ENCODE results near the gene PLCL1. TPM values are rescaled to one million over a fixed set of nuclear protein-coding genes. Genes with fewer than 3 reads are reported as not detected.

Gene PLCL1
- total and polyA plus RNA-seq, 5 experiments from 2014 or later: 3.0 to 8.8 (median 4.8) TPM

DNA sequence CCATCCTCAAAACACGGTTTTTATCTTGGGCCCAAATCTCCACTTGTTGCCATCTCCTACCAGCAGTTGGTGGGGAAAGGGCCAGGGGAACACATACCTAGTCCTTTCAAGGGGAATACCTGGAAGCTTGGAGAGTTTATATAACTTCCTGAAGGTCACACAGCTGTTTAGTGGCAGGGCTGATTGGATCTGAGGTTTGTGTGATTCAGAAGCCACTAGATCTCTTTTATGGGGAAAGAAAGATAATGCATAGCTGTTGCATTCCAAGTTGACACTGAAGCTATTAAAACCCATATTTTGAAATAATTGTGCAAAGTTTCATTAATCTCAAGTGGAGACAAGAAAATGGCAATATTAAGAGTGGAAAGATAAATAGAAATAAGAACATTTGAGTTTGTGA is 134.2 kb downstream of the PLCL1 start:
- no peak for DNase-seq
- no peaks in the 10 kb centered on the region for H3K27me3 Mint-ChIP-seq
- POLR2A ChIA-PET: no interaction called here
- peaks cover 0 to 4% (median 0%) of the 10 kb centered on the region in 9 donors for H3K9me3 Mint-ChIP-seq
- ATAC-seq: no peak
- H3K27ac Mint-ChIP-seq: no peak overlapping the region
- H3K4me1 Mint-ChIP-seq: peaks cover 1 to 37% (median 24%) of the 10 kb centered on the region in 4 donors
- no peak overlapping the region for H3K4me3 Mint-ChIP-seq
- H3K36me3 Mint-ChIP-seq: no peaks in the 10 kb centered on the region

DNA sequence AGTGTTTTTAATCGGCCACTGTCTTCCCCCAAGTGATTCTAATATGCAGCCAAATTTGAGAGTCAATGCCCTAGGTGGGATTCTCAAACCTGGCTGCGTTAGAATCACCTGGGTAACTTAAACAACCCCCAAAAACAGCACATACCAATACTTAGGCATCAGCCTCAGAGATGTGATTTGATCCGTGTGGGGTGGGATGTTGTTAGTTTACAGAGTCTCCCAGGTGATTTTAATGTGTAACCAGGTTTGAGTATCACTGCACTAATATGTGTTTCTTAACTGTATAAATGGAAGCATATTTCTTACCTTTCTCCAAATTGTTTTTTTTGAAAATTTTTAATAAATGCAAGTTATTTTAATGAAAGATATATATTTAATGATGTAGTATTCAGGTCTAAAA is 135.4 kb downstream of the PLCL1 start:
- Mint-ChIP-seq H3K36me3 (no peaks in the 10 kb centered on the region), H3K4me3 (no peak overlapping the region), H3K27me3 (no peaks in the 10 kb centered on the region), H3K4me1 (peaks cover 3 to 36% (median 23%) of the 10 kb centered on the region in 4 donors), H3K9me3 (peaks cover 0 to 4% (median 0%) of the 10 kb centered on the region in 9 donors), H3K27ac (no peak overlapping the region)
- ATAC-seq: no peak
- DNase-seq: no peak
- POLR2A ChIA-PET: no interaction called here

DNA sequence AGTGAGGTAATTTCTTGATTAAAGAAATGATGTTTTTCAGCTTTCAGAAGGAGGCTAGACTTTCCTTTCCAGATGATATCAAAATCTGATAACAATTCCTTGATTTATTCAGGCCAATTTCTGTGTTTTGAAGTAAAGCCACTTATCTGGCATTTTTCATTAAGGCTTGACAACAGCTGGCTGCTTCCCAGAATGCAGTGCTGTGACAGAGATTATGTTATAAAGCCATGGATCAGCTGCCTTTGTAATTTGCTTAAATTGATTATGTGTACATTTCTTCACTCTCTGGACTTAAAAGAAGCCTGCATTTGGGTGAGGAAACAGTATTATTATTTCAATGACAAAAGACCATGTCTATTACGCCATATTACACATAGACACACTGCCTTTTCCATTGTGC is 136.0 kb downstream of the PLCL1 start:
- H3K9me3 Mint-ChIP-seq: peaks cover 0 to 4% (median 0%) of the 10 kb centered on the region in 9 donors
- no peaks in the 10 kb centered on the region for H3K27me3 Mint-ChIP-seq
- no peaks in the 10 kb centered on the region for H3K36me3 Mint-ChIP-seq
- no peak for ATAC-seq
- no peak overlapping the region for H3K4me3 Mint-ChIP-seq
- H3K27ac Mint-ChIP-seq: no peak overlapping the region
- POLR2A ChIA-PET: no interaction called here
- H3K4me1 Mint-ChIP-seq: peaks cover 3 to 31% (median 20%) of the 10 kb centered on the region in 4 donors
- no peak for DNase-seq

DNA sequence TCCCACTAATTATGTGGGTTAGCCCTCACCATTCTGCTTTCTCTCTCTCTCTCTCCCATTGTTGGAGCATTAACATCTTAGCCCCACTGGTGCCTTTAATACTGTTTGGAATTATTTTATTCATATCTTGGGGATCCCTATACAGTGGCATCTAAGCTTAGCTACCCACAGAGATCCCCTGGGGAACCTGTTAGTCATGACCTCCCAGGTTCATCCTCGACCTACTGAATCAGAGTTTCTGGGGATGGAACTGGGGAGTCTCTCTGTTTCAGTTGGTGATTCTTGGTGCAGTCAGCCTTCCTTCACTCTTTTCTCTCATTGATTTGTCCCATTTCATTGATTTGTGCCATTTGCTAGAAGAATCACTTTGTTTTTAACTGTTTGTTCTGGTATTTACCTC is 137.3 kb downstream of the PLCL1 start:
- POLR2A ChIA-PET: no interaction called here
- no peaks in the 10 kb centered on the region for H3K36me3 Mint-ChIP-seq
- H3K4me1 Mint-ChIP-seq: peaks cover 3 to 31% (median 20%) of the 10 kb centered on the region in 4 donors
- H3K4me3 Mint-ChIP-seq: no peak overlapping the region
- ATAC-seq (no peak), DNase-seq (no peak)
- peaks cover 0 to 4% (median 0%) of the 10 kb centered on the region in 9 donors for H3K9me3 Mint-ChIP-seq
- H3K27ac Mint-ChIP-seq: no peak overlapping the region
- H3K27me3 Mint-ChIP-seq: no peaks in the 10 kb centered on the region

DNA sequence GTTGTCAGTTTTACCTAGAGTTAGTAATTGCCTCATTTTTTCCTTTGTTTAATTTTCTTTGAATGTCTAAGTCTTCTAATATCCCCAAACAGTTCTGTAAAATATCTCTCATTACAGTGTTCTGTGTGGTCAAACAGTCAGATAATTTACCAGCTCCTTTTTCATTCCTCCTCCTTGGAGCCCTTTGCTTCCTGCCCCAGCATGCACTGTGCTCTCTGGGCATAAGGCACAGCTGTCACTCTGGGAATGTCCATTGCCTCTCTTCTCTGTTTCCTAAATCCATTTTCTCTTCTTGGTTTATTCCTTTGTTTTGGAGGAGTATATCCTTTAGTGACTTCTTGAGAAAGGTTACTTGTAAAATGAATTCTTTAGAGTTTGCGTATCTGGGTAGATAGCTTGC is 139.3 kb downstream of the PLCL1 start:
- POLR2A ChIA-PET: interaction anchor here (0.7 kb wide), 1 partner anchor 20 kb away, joined by 3 read pairs; no protein-coding TSS in a partner anchor

DNA sequence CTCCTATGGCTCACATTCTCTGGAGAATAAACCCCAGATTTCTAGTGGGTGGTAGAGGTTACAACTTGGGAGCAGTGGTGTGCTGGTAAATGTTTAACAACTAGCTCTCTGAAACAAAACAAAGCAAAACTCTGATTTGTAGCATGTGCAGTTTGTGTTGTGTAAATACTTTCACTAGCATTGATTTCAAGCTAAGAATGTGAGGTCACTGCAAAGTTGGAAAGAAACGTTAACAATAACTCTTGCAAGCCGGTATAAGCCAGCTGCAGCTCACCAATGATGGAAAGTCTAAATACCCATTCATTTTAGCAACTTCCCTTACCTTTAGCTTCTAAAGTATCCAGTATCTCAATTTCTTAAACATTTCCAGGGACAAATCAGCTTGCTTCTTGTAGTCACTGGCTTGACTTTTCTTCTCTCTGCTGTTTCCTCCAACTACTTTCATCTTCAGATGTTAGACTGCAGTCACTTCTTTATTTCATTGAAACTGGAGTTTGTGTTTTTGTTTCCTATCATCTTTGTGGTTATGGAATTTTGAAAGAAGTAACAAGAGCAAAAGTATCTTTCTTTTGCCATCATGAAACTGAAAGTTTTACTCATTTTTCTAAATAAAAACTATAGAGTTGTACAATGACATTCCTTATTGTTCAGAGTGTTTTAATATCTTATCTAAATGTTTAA is 140.2 kb downstream of the PLCL1 start:
- ATAC-seq (no peak), DNase-seq (no peak)
- peaks cover 11 to 45% (median 24%) of the 10 kb centered on the region in 4 donors for H3K4me1 Mint-ChIP-seq
- peak overlapping the region in 1 of 10 donors; percentile 40 for H3K4me3 Mint-ChIP-seq
- H3K27me3 Mint-ChIP-seq: no peaks in the 10 kb centered on the region
- H3K36me3 Mint-ChIP-seq: no peaks in the 10 kb centered on the region
- no peak overlapping the region for H3K27ac Mint-ChIP-seq
- POLR2A ChIA-PET: no interaction called here
- peaks cover 0 to 1% (median 0%) of the 10 kb centered on the region in 9 donors for H3K9me3 Mint-ChIP-seq

More for the DNA sequence above, 139.3 kb downstream of the PLCL1 start:
- ATAC-seq (no peak), DNase-seq (no peak)
- Mint-ChIP-seq H3K4me3 (no peak overlapping the region), H3K9me3 (peaks cover 0 to 1% (median 0%) of the 10 kb centered on the region in 9 donors), H3K27ac (no peak overlapping the region), H3K27me3 (no peaks in the 10 kb centered on the region), H3K4me1 (peaks cover 9 to 41% (median 23%) of the 10 kb centered on the region in 4 donors), H3K36me3 (no peaks in the 10 kb centered on the region)

DNA sequence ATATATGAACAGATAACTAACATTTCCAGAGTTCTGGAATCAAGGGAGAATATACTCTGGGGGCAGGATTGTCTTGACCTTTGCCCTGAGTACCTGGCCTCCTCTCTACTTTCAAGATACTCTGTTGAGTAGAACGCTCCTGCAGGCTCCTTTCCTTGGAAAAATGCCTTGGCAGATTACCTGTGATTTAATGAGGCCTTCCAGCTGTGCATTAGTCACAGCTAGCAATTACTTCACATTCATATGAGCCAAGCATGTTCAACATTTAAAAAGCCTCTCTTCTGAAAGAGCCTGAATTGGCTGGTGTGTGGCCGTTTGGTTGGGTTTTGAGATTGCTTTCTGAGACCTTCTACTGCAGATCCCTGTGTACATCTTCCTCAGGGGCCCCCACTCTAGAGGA is 142.2 kb downstream of the PLCL1 start:
- Mint-ChIP-seq H3K4me1 (peaks cover 15 to 44% (median 23%) of the 10 kb centered on the region in 4 donors), H3K27ac (no peak overlapping the region), H3K4me3 (no peak overlapping the region), H3K9me3 (peaks cover 0 to 1% (median 0%) of the 10 kb centered on the region in 9 donors), H3K27me3 (no peaks in the 10 kb centered on the region), H3K36me3 (no peaks in the 10 kb centered on the region)
- ATAC-seq (no peak), DNase-seq (no peak)
- POLR2A ChIA-PET: interaction anchor here (0.7 to 1.1 kb wide), 2 partner anchors 13 to 47 kb away, joined by 3 to 5 read pairs; no protein-coding TSS in a partner anchor

DNA sequence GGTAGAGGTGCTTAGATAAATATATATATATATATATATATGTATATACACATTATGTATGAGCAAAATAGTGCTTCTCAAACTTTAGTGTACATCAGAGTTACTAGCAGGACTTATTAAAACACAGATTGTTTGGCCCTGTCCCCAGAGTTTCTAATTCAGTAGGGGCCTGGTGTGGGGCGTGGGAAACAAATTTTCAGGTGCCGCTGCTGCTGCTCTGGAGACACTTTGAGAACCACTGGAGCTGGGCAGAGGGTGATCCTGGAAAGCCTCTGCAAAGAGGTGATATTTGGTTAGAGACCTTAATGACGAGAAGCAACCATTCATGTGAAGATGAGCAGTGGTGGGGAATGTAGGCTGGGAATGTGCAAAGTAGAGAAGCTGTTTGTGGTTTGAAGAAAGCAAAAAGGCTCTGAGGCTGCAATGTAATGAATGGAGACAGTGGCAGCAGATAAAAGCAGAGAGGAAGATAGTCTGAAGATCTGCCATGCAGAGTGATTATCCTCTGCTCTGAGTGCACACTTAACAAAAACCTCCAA is 142.9 kb downstream of the PLCL1 start:
- peaks cover 11 to 39% (median 20%) of the 10 kb centered on the region in 4 donors for H3K4me1 Mint-ChIP-seq
- DNase-seq (no peak), ATAC-seq (no peak)
- H3K27me3 Mint-ChIP-seq: no peaks in the 10 kb centered on the region
- H3K9me3 Mint-ChIP-seq: peaks cover 0 to 1% (median 0%) of the 10 kb centered on the region in 9 donors
- POLR2A ChIA-PET: interaction anchor here (0.7 to 1.1 kb wide), 2 partner anchors 13 to 48 kb away, joined by 3 to 5 read pairs; no protein-coding TSS in a partner anchor
- H3K4me3 Mint-ChIP-seq: no peak overlapping the region
- H3K27ac Mint-ChIP-seq: no peak overlapping the region
- no peaks in the 10 kb centered on the region for H3K36me3 Mint-ChIP-seq

DNA sequence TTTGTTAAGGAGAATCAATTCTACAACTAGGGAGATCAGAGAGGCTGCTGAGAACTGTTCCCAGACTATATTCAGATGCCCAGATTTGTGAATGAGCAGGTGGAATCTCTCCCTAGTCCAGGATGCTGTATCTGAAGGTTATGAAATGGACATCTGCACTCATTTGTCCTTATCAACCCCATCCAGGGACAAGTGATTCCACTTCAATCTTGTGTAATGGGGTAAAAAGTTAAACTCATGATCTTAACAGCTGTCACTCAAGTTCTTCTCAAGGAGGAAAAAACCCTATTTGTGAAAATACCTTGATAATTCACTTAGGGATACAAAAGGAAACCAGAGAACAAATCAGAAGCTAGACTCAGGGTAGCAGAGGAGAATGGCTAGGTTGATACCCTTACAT is 144.8 kb downstream of the PLCL1 start:
- H3K9me3 Mint-ChIP-seq: peaks cover 0 to 5% (median 0%) of the 10 kb centered on the region in 9 donors
- H3K27me3 Mint-ChIP-seq: no peaks in the 10 kb centered on the region
- peaks cover 13 to 38% (median 20%) of the 10 kb centered on the region in 4 donors for H3K4me1 Mint-ChIP-seq
- DNase-seq: no peak
- H3K27ac Mint-ChIP-seq: peak overlapping the region in 3 of 10 donors; percentile 10 to 18 (median 13)
- H3K4me3 Mint-ChIP-seq: no peak overlapping the region
- POLR2A ChIA-PET: no interaction called here
- peaks cover 0 to 4% (median 0%) of the 10 kb centered on the region in 3 donors for H3K36me3 Mint-ChIP-seq
- no peak for ATAC-seq

DNA sequence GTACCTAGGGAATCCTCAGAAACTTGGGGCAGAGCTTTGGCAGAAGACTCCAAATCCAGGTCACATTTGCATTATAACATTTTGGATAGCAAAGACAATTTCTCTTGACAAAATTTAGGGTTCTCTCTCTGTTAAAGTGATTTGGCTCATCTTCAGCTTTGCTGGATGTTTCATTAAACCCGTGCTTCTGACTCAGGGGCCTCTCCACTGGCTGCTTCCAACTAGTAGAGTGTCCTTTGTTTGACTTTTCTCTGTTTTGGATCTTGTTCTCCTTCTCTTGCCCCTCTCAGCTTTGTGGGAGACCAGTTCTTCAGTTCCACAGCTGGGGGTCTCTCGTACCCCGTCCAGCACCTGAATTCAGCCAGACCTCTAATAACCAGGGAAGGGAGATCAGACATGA is 145.6 kb downstream of the PLCL1 start:
- H3K36me3 Mint-ChIP-seq: peaks cover 0 to 4% (median 0%) of the 10 kb centered on the region in 3 donors
- ATAC-seq: no peak
- H3K27me3 Mint-ChIP-seq: no peaks in the 10 kb centered on the region
- no peak overlapping the region for H3K4me3 Mint-ChIP-seq
- no peak for DNase-seq
- peak overlapping the region in 1 of 10 donors; percentile 12 for H3K27ac Mint-ChIP-seq
- H3K4me1 Mint-ChIP-seq: peaks cover 18 to 41% (median 25%) of the 10 kb centered on the region in 4 donors
- POLR2A ChIA-PET: no interaction called here
- H3K9me3 Mint-ChIP-seq: peaks cover 0 to 5% (median 0%) of the 10 kb centered on the region in 9 donors

DNA sequence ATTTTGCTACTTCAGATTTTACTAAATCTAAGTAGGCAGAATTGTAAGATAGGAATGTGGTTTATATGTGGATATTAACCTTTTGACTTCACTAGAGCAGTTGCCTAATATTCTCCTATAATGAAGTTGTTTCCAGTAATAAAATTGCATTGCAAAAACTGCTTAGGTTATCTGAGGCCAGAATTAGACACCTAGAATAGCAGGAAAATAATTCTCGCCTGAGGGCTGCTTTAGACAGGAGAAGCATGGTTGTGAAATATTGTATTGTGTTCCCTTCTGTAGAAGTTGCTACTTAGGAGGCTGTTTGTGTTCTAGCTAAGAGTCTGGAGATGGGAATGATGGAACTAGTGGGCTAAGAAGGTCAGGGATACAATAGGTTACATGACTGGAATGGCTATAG is 146.3 kb downstream of the PLCL1 start:
- peaks cover 0 to 5% (median 0%) of the 10 kb centered on the region in 9 donors for H3K9me3 Mint-ChIP-seq
- peaks cover 19 to 44% (median 30%) of the 10 kb centered on the region in 4 donors for H3K4me1 Mint-ChIP-seq

DNA sequence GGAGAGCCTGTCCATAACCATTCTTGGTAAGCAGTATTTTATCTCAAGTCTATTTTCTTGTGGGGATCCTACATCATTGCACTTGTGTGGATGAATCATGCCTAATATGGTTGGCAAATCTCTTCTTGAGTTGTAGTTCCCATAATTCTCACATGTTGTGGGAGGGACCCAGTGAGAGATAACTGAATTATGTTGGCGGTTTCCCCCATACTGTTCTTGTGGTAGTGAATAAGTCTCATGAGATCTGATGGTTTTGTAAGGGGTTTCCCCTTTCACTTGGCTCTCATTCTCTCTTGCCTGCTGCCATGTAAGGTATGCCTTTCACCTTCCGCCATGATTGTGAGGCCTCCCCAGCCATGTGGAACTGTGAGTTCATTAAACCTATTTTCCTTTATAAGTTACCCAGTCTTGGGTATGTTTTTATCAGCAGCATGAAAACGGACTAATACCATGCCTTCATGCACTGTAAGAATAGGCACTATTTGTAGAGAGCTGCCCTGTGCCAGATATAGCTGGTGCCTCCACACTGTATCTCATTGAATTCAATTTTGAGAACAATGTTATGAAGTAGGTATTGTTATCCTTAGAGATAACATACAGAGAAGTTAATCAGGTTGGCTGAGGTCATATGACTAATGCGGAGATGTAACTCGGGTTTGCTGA is 148.3 kb downstream of the PLCL1 start:
- H3K27me3 Mint-ChIP-seq: no peaks in the 10 kb centered on the region
- DNase-seq (no peak), ATAC-seq (no peak)
- peaks cover 0 to 17% (median 7%) of the 10 kb centered on the region in 3 donors for H3K36me3 Mint-ChIP-seq
- H3K4me1 Mint-ChIP-seq: peaks cover 16 to 38% (median 30%) of the 10 kb centered on the region in 4 donors
- no peak overlapping the region for H3K4me3 Mint-ChIP-seq
- POLR2A ChIA-PET: no interaction called here
- peaks cover 0 to 11% (median 5%) of the 10 kb centered on the region in 9 donors for H3K9me3 Mint-ChIP-seq
- peak overlapping the region in 2 of 10 donors; percentile 9 to 35 for H3K27ac Mint-ChIP-seq

More for the DNA sequence above, 146.3 kb downstream of the PLCL1 start:
- POLR2A ChIA-PET: no interaction called here
- DNase-seq: no peak
- H3K4me3 Mint-ChIP-seq: no peak overlapping the region
- H3K27ac Mint-ChIP-seq: peak overlapping the region in 1 of 10 donors; percentile 28
- H3K27me3 Mint-ChIP-seq: no peaks in the 10 kb centered on the region
- no peak for ATAC-seq
- H3K36me3 Mint-ChIP-seq: peaks cover 0 to 5% (median 0%) of the 10 kb centered on the region in 3 donors

DNA sequence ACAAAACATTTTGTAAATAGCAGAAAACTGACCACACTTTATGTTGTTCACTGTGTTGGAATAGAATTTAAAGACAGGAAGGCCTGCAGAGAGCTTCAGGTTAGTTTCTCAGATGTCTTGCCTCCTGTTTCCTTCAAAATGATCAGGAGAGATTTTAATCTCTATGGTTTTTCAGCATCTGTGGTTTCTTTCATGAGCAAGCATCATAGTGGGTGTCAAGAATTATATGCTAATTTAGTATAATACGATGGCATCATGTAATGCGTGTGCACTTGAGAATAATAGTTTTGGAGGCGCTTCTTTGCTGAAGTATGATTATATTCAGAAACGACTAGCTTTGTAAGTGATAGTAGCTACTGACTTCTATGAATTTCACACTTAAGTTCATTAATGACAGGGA is 149.9 kb downstream of the PLCL1 start:
- peak in 2 of 10 donors; percentile 51 to 60 for DNase-seq
- Mint-ChIP-seq H3K36me3 (peaks cover 0 to 31% (median 11%) of the 10 kb centered on the region in 3 donors), H3K27ac (peak overlapping the region in 4 of 10 donors; percentile 25 to 88 (median 69)), H3K4me1 (peaks cover 12 to 37% (median 24%) of the 10 kb centered on the region in 4 donors), H3K27me3 (no peaks in the 10 kb centered on the region), H3K9me3 (peaks cover 0 to 22% (median 5%) of the 10 kb centered on the region in 9 donors), H3K4me3 (peak overlapping the region in 2 of 10 donors; percentile 5 to 48)
- peak in 1 of 2 donors; percentile 73 for ATAC-seq
- POLR2A ChIA-PET: no interaction called here

Measured in naive thymus-derived CD8-positive, alpha-beta T cell (primary cell).